ENCODE data around the gene BMP4.
"Not testable (repeated sequence)": the region's sequence is repeated elsewhere in the genome, so short reads cannot be mapped to it uniquely, and the experiment has no call there.

BMP4 gene

DNA sequence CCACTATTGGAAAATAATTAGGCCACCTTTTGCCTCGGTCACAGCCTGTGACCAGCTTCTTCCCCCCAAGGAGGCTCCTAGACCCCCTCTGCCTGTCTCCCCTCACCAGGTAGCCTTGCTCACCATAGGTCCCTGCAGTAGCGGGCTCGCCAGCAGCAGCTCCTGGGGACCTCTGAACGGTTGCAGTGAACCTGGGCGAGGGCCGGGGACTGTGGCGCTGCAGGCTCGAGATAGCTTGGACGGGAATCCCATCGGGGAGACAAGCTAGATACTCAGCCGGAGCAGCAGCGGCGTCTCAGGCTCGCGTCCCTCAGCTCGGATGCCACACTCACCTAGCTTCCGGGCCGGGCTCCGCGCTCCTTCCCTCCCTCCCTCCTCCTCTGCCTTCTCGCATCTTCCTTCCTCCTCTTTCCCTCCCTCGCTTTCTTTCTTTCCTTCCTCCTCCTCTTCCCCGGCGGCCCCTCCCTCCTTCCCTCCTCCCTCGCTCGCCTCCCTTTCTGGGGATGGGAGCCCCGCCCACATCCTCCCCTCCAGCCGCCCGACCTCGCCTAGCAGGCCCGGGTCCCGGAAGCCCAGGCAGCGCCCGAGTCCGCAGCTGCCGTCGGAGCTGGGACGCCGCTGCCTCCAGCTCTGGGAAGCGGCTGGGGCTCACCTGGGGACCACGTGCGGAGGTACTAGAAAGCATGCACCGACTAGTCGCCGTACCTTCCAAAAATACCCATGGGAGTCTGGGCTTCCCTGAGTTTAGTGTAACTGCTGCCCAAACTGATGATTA is at the start of gene BMP4:
Gene BMP4, minus strand, starts transcription at position 399 of the 775 bp plus-strand sequence. CDS start 4,603 bp downstream, outside the sequence.
- no peak for DNase-seq

DNA sequence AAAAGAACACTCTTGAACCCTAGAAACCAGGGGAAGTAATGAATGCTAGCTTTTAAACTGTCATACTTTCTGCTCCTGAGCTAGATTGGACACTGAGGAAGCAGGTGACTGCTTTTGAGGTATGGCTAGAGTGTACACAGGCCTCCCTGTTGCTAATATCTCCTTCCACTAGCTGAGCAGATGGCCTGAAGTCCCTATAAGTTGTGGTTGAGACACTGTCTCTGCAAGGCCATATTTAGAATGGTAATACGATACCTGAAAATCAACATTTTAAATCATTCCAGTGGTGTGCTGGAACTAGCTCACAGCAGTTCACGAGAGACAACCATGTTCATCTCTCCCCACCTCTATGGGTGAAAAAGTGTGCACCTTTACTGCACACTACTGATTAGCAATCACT is 46.4 kb upstream of the BMP4 start:
- no peak for DNase-seq

GRCh38 chr14:54002653-54003052 is 46.0 kb upstream of the BMP4 start:
- DNase-seq = no peak

DNA sequence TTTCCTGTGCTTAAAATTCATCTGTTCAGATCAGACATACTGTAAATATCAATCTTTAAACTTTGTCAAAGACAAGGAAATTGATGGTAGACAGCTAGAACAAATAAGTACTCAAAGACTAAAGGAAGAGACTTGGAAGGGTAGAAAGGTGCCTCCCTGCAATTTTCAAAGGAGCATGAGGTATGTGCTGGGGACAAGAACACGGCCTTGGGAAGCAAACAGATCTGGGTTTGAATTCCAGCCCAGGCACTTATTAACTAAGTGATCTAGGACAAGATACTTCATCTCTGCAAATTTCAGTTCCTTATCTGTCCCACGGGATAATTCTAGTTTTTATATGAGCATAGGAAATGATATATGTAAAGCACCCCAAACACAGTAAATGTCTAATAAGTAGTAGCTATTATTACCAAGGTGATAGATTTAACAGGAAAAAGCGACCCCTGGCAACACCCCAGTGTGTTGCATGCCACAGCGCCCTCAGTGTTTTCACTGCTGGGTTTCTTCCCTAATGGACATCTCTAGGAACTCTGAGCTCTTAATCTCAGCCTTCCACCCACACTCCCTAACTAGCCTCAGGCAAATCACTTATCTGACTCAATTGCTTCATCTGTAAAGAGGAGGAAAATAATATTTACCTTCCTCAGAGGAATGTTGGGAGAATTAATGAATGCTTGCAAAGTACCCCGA is 44.7 kb upstream of the BMP4 start:
- no peak for DNase-seq

DNA sequence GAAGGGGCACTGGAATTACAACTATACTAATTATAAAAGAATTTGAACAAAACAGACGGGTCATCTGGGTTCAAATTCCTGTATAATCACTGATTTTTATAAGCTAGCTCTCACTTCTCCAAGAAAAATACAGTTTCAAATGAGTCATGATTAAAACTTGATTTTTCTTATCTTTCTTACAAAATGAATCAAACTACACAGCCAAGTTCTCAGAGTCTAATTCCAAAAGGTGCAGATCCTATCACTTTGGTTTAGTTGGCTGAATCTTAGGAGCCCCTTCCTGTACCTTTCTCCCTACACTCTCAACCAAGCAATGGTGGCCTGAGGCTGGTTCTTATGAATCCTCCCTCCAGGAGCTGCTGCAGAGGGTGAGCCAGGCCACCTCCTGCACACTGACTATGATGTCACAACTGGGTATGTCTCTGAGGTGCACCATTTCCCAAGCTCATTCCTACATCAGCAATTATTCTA is 43.8 kb upstream of the BMP4 start:
- no peak for DNase-seq

DNA sequence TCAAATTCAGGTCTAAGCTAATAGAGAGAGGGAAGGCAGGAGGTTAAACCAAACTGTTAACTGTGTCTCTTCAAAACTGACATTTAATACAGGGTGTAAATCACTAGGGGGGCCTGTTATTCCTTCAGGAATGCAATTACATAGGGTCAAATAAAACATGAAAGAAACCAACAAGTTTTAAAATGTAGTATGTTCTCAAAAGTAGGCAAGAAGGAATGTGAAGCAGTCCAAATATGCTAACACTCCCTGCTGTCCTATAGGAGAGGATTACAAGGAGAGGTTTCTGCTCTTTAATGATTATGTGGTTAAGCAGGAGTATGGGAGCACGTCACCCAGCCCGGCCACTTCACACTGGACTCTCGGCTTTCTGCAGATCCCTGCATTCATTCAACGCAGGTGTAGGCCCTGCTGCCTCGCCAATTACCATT is 42.5 kb upstream of the BMP4 start:
- no peak for DNase-seq

DNA sequence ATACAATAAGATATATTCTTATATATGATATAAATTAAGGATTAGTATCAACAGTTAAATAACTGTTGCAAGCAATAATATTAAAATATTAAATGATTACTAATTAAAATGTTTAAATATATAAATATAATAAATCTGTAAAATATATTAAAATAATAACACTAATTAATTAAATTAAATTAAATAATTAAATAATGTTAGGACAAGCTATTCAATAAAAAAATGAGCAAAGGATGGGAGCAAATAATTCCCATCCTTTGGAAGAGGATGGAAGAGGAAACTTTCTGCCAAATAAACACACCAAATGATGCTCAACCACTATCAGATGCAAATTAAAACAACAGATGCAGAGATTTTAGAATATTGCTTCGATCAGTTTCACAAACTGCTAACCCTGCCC is 39.4 kb upstream of the BMP4 start:
- no peak for DNase-seq

DNA sequence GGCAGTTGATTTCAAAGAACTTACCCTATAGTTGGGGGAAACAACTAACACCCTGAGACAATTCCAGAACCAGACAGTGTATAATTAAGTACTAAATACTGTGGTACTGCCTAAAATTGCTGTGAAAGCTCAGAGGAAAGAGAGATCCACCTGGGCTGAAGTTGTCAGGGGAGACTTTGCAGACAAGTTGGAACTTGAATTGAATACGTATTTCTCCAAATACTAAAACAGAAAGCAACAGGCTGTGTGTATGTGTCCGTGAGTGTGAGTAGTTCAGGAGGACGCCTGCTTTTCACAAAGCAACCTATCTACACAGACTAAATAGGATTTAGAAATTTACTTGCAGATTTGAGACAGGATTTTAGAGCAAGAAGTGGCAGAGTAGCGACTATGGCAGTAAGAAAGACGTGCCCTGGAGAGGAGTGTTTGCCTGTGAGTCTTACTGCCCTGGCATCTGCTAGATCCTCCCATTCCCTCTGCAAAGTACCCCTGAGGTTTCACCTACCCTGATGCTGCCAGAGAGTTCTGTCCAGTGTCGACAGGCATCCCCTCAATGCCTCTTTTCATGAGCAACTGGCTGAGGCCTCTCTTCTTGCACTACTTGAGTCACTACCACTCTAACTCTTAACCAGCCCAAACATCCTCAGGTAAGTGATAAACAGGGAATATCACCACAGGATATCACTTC is 37.4 kb upstream of the BMP4 start:
- no peak for DNase-seq

- no peak for DNase-seq
Measured at GRCh38 chr14:53990978-53991377, 34.4 kb upstream of the BMP4 start.

DNA sequence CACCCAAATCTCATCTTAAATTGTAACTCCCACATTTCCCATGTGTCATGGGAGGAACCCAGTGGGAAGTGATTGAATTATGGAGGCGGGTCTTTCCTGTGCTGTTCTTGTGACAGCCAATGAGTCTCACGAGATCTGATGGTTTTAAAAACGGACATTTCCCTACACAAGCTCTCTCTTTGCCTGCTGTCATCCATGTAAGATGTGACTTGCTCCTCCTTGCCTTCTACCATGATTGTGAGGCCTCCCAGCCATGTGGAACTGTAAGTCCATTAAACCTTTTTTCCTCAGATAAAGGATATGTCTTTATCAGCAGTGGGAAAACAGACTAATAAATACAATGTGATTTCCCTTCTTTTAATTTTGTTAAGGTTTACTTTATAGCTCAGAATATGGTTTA is 30.1 kb upstream of the BMP4 start:
- DNase-seq = not testable (repeated sequence)

DNA sequence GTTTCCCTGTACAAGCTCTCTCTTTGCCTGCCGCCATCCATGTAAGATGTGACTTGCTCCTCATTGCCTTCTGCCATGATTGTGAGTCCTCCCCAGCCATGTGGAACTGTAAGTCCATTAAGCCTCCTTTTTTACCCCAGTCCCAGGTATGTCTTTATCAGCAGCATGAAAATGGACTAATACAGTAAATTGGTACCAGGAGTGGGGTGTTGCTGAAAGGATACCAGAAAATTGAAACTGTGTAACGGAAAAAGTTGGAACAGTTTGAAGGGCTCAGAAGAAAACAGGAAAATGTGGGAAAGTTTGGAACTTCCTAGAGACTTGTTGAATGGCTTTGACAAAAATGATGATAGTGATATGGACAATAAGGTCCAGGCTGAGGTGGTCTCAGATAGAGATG is 28.3 kb upstream of the BMP4 start:
- not testable (repeated sequence) for DNase-seq

DNA sequence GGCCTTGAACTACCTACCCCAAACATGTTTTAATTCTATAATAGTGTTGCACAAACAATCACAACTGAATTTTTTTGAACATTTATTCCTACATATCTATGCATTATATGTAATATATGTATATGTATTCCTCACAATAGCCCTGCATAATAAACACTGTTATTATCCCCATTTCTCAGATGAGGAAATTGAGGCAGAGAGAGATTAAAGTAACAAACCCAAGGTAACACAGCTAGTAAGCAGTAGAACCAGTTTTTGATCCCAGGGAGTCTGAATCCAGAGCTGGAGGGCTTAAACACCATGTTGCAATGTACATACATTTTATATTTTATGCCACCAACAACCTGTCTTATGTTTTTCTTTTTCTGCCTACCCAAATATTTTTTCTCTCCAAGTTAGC is 26.5 kb upstream of the BMP4 start:
- no peak for DNase-seq

DNA sequence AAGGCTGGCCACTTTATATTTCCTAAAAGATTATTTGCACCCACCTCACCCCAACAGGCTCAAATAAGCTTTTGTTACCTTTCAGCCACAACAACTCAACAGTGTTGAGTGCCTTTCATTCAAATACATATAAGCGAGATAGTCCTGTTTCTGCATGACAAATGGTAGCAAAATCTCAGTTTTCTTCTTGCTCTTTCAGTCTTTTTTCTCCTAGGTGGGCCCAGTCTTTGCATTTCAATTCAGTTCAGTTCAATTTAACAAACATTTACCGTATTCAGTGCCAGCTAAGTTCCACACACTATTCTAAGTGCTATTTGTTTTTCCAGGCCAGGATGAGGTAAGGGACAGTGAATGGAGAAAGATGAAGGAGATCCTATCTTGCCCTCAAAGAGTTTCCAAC is 25.9 kb upstream of the BMP4 start:
- no peak for DNase-seq

DNA sequence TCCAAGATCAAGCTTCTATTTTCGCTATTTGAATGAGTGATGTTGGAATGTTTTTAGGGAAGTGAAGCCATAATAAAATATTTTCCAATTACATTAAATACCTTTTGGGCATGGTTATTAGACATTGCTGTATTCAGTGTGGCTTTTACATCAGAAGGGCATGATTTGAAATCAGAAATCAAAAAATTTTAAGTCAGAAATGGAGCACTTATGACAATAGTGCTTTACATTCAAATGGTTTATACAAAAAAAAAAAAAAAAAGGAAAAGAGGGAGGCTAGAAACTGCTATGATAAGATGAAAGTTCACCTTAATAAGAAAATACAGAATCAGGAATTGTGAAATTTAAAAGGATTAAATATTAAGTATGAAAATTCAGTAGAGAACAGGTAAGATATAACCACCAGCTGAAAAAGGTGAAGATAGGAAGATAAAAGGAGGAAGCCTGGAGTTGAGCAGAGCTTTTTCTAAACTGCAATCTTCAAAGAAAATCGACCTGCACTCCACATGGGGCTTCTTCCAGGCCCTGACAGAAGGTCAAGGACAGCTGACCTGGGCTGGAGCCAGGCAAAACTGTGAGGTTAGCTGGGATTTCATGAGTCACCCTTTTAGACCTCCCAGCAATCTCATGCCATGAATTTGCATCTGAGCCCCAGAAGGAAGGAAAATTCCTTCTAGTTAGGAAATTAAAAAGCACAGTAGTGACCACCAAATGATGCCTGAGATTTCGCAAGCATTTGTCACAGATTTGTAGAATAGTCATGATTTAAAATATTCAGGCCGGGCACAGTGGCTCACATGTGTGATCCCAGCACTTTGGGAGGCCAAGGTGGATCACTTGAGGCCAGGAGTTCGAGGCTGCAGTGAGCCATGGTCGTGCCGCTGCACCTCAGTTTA is 23.4 kb upstream of the BMP4 start:
- no peak for DNase-seq

- no peak for DNase-seq
Measured at GRCh38 chr14:53979113-53979681, 22.6 kb upstream of the BMP4 start.

DNA sequence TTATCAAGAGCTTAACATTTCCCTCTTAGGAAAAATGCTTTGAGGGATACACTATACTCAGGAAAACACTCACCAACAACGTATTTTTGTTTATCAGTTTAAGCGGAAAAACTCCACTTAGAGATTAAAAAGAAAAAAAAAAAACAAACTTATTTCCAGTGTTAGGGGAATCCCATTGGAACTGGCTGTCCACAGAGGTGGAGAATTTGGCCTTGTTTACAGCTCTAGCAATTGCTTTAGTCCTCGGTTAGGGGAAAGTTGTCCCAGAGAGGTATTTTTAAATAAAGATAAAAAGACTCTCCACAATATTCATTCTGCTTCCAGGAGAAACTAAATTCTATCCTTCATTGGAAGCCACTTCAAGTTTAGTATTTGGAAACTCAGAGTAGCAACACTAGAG is 21.6 kb upstream of the BMP4 start:
- no peak for DNase-seq

DNA sequence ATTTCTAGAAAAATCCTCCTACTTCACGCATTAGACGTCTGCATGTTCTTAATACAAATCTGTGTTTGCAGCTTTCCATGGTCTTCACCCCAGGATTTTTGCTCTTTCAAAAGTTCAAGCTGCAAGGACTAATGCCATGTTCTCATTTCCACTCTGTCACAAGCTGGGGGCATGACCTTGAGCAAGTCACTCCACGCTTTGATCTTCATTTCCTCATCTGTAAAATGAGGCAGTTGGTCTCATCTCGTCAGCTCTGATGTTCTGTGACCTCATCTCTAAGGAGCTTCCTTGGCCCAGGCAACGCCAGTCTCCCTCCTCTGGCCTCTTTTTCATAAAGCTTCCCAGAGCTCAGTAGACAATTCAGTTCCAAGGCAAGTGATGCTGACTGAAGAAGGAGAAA is 18.8 kb upstream of the BMP4 start:
- no peak for DNase-seq

GRCh38 chr14:53971521-53971920 is 14.9 kb upstream of the BMP4 start:
- DNase-seq = no peak

- DNase-seq = no peak
Measured at GRCh38 chr14:53969326-53969725, 12.7 kb upstream of the BMP4 start.

DNA sequence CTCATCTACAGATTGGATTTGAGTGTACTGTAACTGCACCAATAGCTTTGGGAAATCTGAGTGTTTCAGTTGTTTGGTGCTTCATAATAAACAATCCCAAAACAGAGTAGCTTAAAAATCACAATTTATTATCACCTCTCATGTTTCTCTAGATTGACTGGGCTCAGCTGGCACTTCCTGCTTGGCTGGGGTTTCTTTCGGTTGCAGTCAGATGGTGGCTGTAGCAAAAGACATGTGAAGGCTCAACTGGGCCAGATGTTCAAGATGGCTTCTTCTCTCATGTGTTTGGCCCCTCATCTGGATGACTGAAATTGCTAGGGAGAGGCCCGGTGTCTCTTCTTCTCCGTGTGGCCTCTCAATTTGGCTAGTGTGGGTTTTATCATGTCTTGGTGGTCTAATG is 12.1 kb upstream of the BMP4 start:
- no peak for DNase-seq

DNA sequence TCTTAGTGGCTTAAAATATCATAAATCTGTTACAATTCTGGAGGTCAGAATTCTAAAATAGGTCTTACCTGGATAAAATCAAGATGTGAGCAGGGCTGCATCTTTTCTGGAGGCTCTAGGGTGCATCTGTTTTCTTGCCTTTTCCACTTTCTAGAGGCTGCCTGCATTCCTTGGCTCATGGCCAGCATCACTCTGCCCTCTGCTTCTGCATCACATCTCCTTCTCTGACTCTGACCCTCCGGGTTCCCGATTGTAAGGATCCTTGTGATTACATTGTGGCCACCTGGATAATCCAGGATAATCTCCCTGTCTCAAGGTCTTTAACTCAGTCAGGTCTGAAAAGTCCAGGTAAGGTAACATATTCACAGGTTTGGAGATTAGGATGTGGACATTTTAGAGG is 11.0 kb upstream of the BMP4 start:
- no peak for DNase-seq

DNA sequence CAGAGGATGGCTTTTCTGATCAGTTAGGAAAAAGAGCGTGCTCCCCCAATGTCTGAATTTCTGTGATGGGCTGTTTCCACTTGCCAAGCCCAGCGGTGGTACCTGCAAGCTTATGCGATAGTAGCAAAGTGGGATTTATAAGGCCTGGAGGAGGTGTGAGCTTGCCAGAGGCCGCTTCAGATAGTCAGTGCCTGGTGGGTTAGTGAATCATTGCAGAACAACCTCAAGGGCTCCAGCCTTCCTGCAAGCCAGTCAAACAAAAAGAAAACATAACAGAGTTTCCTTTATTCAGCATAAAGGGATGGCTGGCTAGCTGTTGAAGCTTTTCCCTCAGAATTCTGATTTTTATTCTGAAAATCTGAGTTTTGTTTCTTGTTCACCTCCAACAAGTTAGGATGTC is 7.6 kb upstream of the BMP4 start:
- no peak for DNase-seq

Measured in RPMI8226 (cell line).